ENCODE data around the gene PTTG1.

- no peak for TF ChIP-seq POLR2A (IDR thresholded peaks at IDR 0.05)
- no peak for TF ChIP-seq CTCF (IDR thresholded peaks at IDR 0.05)
Observed at GRCh38 chr5:160379511-160379910, 42.1 kb upstream of the PTTG1 start.

Measured in Peyer's patch (tissue), 4 donors.